ENCODE data around the gene LDB2.

- TF ChIP-seq GATA1 (IDR thresholded peaks at IDR 0.05; ENCODE audit: low read depth, low read length) (no peak), POLR2A (IDR thresholded peaks at IDR 0.05; ENCODE audit: low read length) (no peak)
Observed at GRCh38 chr4:16598597-16599206, 299.7 kb downstream of the LDB2 start.

All from erythroblast (primary cell).